Activated CD8-positive, alpha-beta T cell treated with anti-CD3 and anti-CD28 coated beads, Interleukin-2, amount 10 ng/mL, durations not matched to agents 7 days and 5 days (primary cell): ENCODE measurements around the gene C16orf95. TPM values are rescaled to one million over a fixed set of nuclear protein-coding genes. Genes with fewer than 3 reads are reported as not detected.

Experiments used
- ATAC-seq: fragments of 150-1000 bp; cut with Tn5 transposase; one replicate; pipeline ENCODE4 v1.10.0; 2021; ENCODE audit warnings: moderate library complexity
- CTCF ChIA-PET: fragments of 350-600 bp; sonication (Branson Sonifier 250); formaldehyde crosslinking; loops from one replicate; lab custom pipeline; 2021; ENCODE audit warnings: antibody characterized with exemption; lab: Charles Lee
- POLR2A ChIA-PET: fragments of 350-600 bp; sonication (Branson Sonifier 250); formaldehyde crosslinking; loops from one replicate; lab custom pipeline; 2021; ENCODE audit warnings: antibody characterized with exemption; lab: Charles Lee
- DNase-seq: peaks from one replicate; pipeline ENCODE4 v3.0.0-alpha.2; 2020
- H3K27ac Mint-ChIP-seq: one replicate; pipeline ENCODE4 v1.8.0; 2021; ENCODE audit warnings: mild to moderate bottlenecking, mixed read lengths
- H3K27me3 Mint-ChIP-seq: one replicate; pipeline ENCODE4 v1.8.0; 2021; ENCODE audit warnings: low read depth, mixed read lengths
- H3K36me3 Mint-ChIP-seq: one replicate; pipeline ENCODE4 v1.8.0; 2021; ENCODE audit warnings: low read depth, mixed read lengths
- H3K4me1 Mint-ChIP-seq: one replicate; pipeline ENCODE4 v1.8.0; 2021; ENCODE audit warnings: low read depth, mixed read lengths
- H3K4me3 Mint-ChIP-seq: one replicate; pipeline ENCODE4 v1.8.0; 2021; ENCODE audit warnings: mild to moderate bottlenecking, mixed read lengths
- H3K9me3 Mint-ChIP-seq: one replicate; pipeline ENCODE4 v1.8.0; 2022; ENCODE audit warnings: mixed read lengths; ENCODE audit not compliant: insufficient read depth
- total RNA-seq, 2 experiments: library from RNA; stranded (reverse); gene quantifications; one replicate each; pipeline ENCODE4 v1.2.3, GENCODE V29; 2021

The C16orf95 gene
- total RNA-seq, 2 experiments from 2014 or later, result 7.2 to 9.4 TPM

DNA sequence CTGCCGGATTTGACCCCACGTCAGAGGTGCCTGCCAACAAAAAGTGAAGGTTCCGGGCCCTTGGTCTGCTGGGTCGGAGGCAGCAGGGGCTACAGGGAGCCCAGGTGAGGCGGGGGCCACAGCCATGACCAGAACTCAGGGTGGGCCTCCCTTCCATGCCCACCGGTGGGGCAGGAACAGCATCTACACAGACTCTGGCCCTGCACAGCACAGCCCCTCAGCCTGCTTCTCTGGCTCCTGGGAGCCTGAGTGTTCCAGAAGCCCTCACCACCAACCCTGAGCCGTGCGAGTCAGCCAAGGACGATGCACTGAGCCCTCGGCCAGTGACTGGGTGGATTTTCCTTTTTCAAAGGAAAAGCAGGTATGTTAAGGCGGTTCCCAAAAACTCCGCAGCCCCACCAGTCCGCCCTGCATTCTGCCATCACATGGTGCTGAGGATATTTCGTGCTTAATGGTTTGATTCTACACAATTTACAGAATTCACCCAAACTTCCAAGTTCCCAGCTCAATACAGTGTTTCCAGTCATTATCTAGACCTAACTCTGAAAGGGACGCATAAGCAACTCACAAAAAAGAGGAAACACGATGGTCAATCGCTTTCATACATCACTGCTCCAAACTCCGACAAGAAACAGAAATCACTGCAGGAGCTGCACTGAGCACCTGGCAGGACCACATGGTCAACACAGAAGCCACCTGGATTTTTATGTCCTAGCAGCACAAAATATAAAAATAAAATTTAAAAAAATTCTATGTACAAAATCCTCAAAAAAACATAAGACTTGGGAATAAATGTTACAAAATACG lies 19.4 kb upstream of the C16orf95 start:
- H3K4me3 Mint-ChIP-seq, result no peak overlapping the region
- H3K4me1 Mint-ChIP-seq, result peaks cover 33% of the 10 kb centered on the region
- peaks cover 35% of the 10 kb centered on the region for H3K36me3 Mint-ChIP-seq

GRCh38 chr16:87335625-87336433 lies 18.6 kb upstream of the C16orf95 start:
- ATAC-seq (no peak), DNase-seq (no peak)
- Mint-ChIP-seq H3K9me3 (no peaks in the 10 kb centered on the region), H3K4me1 (peaks cover 34% of the 10 kb centered on the region), H3K27me3 (no peaks in the 10 kb centered on the region), H3K27ac (no peak overlapping the region), H3K4me3 (no peak overlapping the region), H3K36me3 (peaks cover 31% of the 10 kb centered on the region)
- CTCF ChIA-PET, result no interaction called here
- POLR2A ChIA-PET, result interaction anchor here (1.3 kb wide), 1 partner anchor 19 kb away, joined by 3 read pairs; the partner anchor contains the start of gene C16orf95

More for the DNA sequence above, 19.4 kb upstream of the C16orf95 start:
- CTCF ChIA-PET, result no interaction called here
- POLR2A ChIA-PET, result interaction anchor here (1.3 kb wide), 1 partner anchor 19 kb away, joined by 3 read pairs; the partner anchor contains the start of gene C16orf95
- DNase-seq (no peak), ATAC-seq (no peak)
- Mint-ChIP-seq H3K27ac (no peak overlapping the region), H3K27me3 (no peaks in the 10 kb centered on the region), H3K9me3 (no peaks in the 10 kb centered on the region)

- ChIA-PET POLR2A (interaction anchor here (1.1 kb wide), 1 partner anchor 18 kb away, joined by 3 read pairs; the partner anchor contains the start of gene C16orf95), CTCF (no interaction called here)
- ATAC-seq (no peak), DNase-seq (no peak)
- peaks cover 30% of the 10 kb centered on the region for H3K36me3 Mint-ChIP-seq
- H3K27me3 Mint-ChIP-seq, result no peaks in the 10 kb centered on the region
- H3K4me1 Mint-ChIP-seq, result peaks cover 34% of the 10 kb centered on the region
- no peak overlapping the region for H3K27ac Mint-ChIP-seq
- H3K9me3 Mint-ChIP-seq, result no peaks in the 10 kb centered on the region
- H3K4me3 Mint-ChIP-seq, result no peak overlapping the region
Measured at GRCh38 chr16:87334651-87335624, 17.7 kb upstream of the C16orf95 start.

DNA sequence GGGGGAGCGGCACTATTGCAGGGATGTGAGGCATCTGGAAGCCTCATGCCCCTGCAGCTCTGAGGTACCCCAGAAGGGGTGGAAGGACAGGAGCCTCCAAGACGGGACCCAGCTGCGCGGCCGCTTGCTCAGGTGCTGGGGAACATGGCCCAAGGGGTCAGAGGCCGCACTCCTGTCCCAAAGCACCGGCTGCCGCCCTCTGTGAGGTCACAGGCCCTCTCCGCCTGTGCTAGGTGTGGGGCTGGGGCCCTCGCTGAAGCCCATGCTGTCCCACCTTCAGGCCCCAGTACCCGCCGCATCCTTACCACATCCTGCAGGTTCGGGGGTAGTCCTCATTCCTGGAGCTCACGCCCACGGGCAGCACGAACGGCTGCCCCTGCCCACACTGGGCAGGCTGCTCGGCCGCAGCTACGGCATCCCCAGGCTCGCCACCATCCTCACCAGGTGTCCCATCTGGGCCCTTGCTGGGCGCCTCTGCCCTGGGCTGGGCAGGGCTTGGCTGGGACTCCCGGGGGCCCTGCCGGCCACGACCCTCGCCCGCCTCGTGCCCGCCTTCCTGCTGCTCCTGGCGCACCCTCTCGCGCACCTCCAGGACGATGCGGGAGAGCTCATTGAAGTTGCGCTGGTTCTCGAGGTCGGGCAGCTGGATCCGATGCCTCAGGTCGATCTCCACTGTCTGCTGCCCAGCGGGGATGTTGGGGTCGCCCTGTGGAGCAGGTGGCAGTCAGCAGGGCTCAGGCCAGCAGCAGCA lies 16.6 kb upstream of the C16orf95 start:
- Mint-ChIP-seq H3K9me3 (no peaks in the 10 kb centered on the region), H3K27me3 (no peaks in the 10 kb centered on the region), H3K4me1 (peaks cover 32% of the 10 kb centered on the region), H3K27ac (no peak overlapping the region), H3K36me3 (peaks cover 25% of the 10 kb centered on the region), H3K4me3 (no peak overlapping the region)
- DNase-seq (no peak), ATAC-seq (no peak)
- POLR2A ChIA-PET, result interaction anchor here (1.1 kb wide), 1 partner anchor 17 kb away, joined by 3 read pairs; the partner anchor contains the start of gene C16orf95
- CTCF ChIA-PET, result no interaction called here

DNA sequence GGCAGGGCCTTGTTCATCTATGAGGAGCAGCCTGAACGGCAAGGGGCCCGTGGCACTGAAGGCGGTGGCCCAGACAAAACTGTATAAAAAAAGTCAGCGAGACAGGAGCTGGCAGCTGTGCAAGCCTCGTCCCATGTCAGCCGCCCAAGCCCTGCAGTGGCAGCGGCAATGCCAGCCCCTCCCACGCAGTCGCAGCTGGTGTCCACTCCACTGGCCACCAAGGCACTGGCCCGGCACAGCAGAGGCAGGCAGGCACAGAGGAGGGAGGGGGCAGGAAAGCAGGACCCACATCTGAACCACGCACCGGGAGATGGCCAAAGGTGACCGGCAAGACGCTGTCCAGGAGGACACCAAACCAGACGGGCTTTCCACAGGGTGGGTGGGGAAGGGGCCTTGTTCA lies 15.9 kb upstream of the C16orf95 start:
- ATAC-seq (no peak), DNase-seq (no peak)
- Mint-ChIP-seq H3K4me1 (peaks cover 32% of the 10 kb centered on the region), H3K27ac (no peak overlapping the region), H3K9me3 (no peaks in the 10 kb centered on the region), H3K36me3 (peaks cover 23% of the 10 kb centered on the region), H3K4me3 (no peak overlapping the region), H3K27me3 (no peaks in the 10 kb centered on the region)
- POLR2A ChIA-PET, result interaction anchor here (2.0 kb wide), 1 partner anchor 15 kb away, joined by 9 read pairs; the partner anchor contains the start of gene C16orf95
- CTCF ChIA-PET, result no interaction called here

DNA sequence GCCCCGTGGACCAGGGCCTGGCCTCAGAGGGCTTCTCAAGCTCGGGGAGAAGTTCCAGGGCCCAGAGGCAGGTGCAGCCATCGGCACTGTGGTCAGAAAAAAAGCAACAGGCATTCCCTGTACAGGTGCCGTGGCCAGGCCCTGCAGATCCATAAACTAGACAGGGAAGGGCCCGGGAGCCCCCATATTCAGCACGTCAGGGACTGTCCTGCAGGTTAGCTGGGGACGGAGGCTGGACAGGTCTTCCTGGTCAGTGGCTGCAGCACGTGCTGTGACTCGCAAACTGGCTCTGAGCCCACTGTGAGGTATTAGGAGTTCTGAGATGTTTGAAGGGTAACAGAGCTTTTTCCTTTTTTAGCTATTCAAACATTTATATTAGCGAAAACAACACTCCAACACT lies 15.0 kb upstream of the C16orf95 start:
- H3K4me3 Mint-ChIP-seq, result no peak overlapping the region

DNA sequence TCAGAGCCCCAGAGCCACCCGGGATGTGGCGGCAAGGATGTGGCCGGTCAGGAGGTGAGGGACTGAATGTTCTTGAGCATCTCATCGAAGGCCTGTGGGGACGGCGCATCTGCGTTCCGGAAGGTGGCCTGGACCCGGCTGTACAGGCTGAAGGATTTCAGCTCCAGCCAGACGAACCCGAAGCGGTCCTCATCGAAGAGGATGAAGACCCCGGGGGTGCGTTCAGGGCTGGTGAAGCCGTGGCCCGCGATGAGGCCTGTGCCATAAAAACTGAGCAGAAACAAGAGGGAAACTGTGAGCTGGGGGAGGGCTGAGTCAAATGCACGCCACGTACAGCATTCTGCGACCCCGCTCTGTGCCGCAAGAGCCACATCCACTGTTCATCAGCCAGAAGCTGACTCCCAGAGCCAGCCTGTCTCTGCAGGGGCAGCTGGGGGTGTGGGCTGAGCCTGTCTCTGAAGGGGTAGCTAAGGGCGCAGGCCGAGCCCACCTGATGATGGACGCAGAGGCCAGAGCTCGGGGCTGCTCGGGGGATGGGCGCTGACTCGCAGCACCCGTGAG lies 14.1 kb upstream of the C16orf95 start:
- H3K4me3 Mint-ChIP-seq, result no peak overlapping the region
- H3K9me3 Mint-ChIP-seq, result no peaks in the 10 kb centered on the region
- DNase-seq (no peak), ATAC-seq (no peak)
- H3K36me3 Mint-ChIP-seq, result peaks cover 19% of the 10 kb centered on the region
- no peak overlapping the region for H3K27ac Mint-ChIP-seq
- no peaks in the 10 kb centered on the region for H3K27me3 Mint-ChIP-seq
- peaks cover 18% of the 10 kb centered on the region for H3K4me1 Mint-ChIP-seq
- POLR2A ChIA-PET, result interaction anchor here (2.0 kb wide), 1 partner anchor 13 kb away, joined by 9 read pairs; the partner anchor contains the start of gene C16orf95
- CTCF ChIA-PET, result interaction anchor here (1.4 kb wide), 1 partner anchor 63 kb away, joined by 3 read pairs; no protein-coding TSS in a partner anchor

More for the DNA sequence above, 15.0 kb upstream of the C16orf95 start:
- no peak for ATAC-seq
- ChIA-PET CTCF (interaction anchor here (0.8 to 1.4 kb wide), 2 partner anchors 15 to 62 kb away, joined by 3 read pairs; partner anchors contain the start of gene C16orf95), POLR2A (interaction anchor here (2.0 kb wide), 1 partner anchor 14 kb away, joined by 9 read pairs; the partner anchor contains the start of gene C16orf95)
- peaks cover 19% of the 10 kb centered on the region for H3K36me3 Mint-ChIP-seq
- H3K27ac Mint-ChIP-seq, result no peak overlapping the region
- peaks cover 23% of the 10 kb centered on the region for H3K4me1 Mint-ChIP-seq
- H3K9me3 Mint-ChIP-seq, result no peaks in the 10 kb centered on the region
- no peaks in the 10 kb centered on the region for H3K27me3 Mint-ChIP-seq
- no peak for DNase-seq

GRCh38 chr16:87330646-87331045 lies 13.5 kb upstream of the C16orf95 start:
- POLR2A ChIA-PET, result no interaction called here
- ATAC-seq (no peak), DNase-seq (no peak)
- peaks cover 13% of the 10 kb centered on the region for H3K4me1 Mint-ChIP-seq
- no peak overlapping the region for H3K27ac Mint-ChIP-seq
- no peak overlapping the region for H3K4me3 Mint-ChIP-seq
- peaks cover 16% of the 10 kb centered on the region for H3K36me3 Mint-ChIP-seq
- CTCF ChIA-PET, result no interaction called here
- H3K27me3 Mint-ChIP-seq, result no peaks in the 10 kb centered on the region
- no peaks in the 10 kb centered on the region for H3K9me3 Mint-ChIP-seq

GRCh38 chr16:87330257-87330624 lies 13.0 kb upstream of the C16orf95 start:
- no peaks in the 10 kb centered on the region for H3K27me3 Mint-ChIP-seq
- peaks cover 13% of the 10 kb centered on the region for H3K4me1 Mint-ChIP-seq
- DNase-seq (no peak), ATAC-seq (no peak)
- ChIA-PET POLR2A (no interaction called here), CTCF (interaction anchor here (1.4 kb wide), 1 partner anchor 86 kb away, joined by 4 read pairs; no protein-coding TSS in a partner anchor)
- no peak overlapping the region for H3K4me3 Mint-ChIP-seq
- H3K36me3 Mint-ChIP-seq, result peaks cover 14% of the 10 kb centered on the region
- H3K27ac Mint-ChIP-seq, result no peak overlapping the region
- no peaks in the 10 kb centered on the region for H3K9me3 Mint-ChIP-seq
